IMR-90 (cell line): ENCODE data around the gene ERC2. TPM values are rescaled to one million over a fixed set of nuclear protein-coding genes. Genes with fewer than 3 reads are reported as not detected.
A peak's percentile ranks its signal among the peaks of the same experiment; 100 is the strongest.

ENCODE experiments used
- ATAC-seq: fragments of 200-7000 bp; cut with Tn5 transposase; 2 replicates; pipeline ENCODE4 v1.9.1; 2020; ENCODE audit warnings: low read depth, mild to moderate bottlenecking, moderate library complexity
- BruUV-seq: library from RNA; stranded (reverse); fragments of 400-500 nt; replicated peaks from 2 replicates; lab custom pipeline; 2021; lab: Mats Ljungman, UMichigan
- CTCF ChIA-PET: fragments of 300-600 bp; formaldehyde crosslinking; extraction: SDS; loops from one replicate; lab custom pipeline; 2021; ENCODE audit warnings: antibody characterized with exemption; lab: Yijun Ruan, JAX
- POLR2A ChIA-PET: fragments of 300-600 bp; sonication (Branson Sonifier 250); formaldehyde crosslinking; loops from one replicate; lab custom pipeline; 2022; ENCODE audit warnings: antibody characterized with exemption; ENCODE audit not compliant: unreplicated experiment; lab: Charles Lee
- DNase-seq: peaks from one replicate; pipeline ENCODE4 v3.0.0; 2013
- H2AFZ ChIP-seq: replicated peaks from 2 replicates; pipeline ENCODE3; 2013; ENCODE audit warnings: low read length, mild to moderate bottlenecking; ENCODE audit not compliant: poor library complexity
- H2AK5ac ChIP-seq: 2 replicates; pipeline ENCODE4 v1.6.1; 2013; ENCODE audit warnings: low read depth, low read length, inconsistent platforms
- H2AK9ac ChIP-seq: replicated peaks from 2 replicates; pipeline ENCODE3; 2013; ENCODE audit warnings: mild to moderate bottlenecking, low read depth, low read length, moderate library complexity; ENCODE audit not compliant: poor library complexity
- H2BK120ac ChIP-seq: 2 replicates; pipeline ENCODE4 v1.6.1; 2013; ENCODE audit warnings: low read depth, low read length, inconsistent platforms
- H2BK15ac ChIP-seq: 3 replicates; pipeline ENCODE4 v1.6.1; 2013; ENCODE audit warnings: low read depth, low read length, inconsistent platforms
- H2BK20ac ChIP-seq: 2 replicates; pipeline ENCODE4 v1.6.1; 2013; ENCODE audit warnings: low read depth, mild to moderate bottlenecking, inconsistent platforms, low read length, moderate library complexity
- H2BK5ac ChIP-seq: 2 replicates; pipeline ENCODE4 v1.6.1; 2013; ENCODE audit warnings: mild to moderate bottlenecking, low read depth, low read length, inconsistent platforms; ENCODE audit not compliant: poor library complexity, severe bottlenecking
- H3K14ac ChIP-seq: replicated peaks from 2 replicates; pipeline ENCODE4 v1.6.1; 2013; ENCODE audit warnings: low read depth, low read length, inconsistent platforms
- H3K18ac ChIP-seq: 2 replicates; pipeline ENCODE4 v1.6.1; 2013; ENCODE audit warnings: low read depth, low read length, control low read depth
- H3K23ac ChIP-seq: 2 replicates; pipeline ENCODE4 v1.6.1; 2013; ENCODE audit warnings: low read depth, low read length, inconsistent platforms
- H3K27ac ChIP-seq: 2 replicates; pipeline ENCODE4 v1.5.1; 2013; ENCODE audit warnings: mild to moderate bottlenecking, control low read depth, low read length; ENCODE audit not compliant: insufficient read depth
- H3K27me3 ChIP-seq: 2 replicates; pipeline ENCODE4 v1.6.1; 2013; ENCODE audit warnings: low read length; ENCODE audit not compliant: control insufficient read depth, insufficient read depth
- H3K36me3 ChIP-seq: 2 replicates; pipeline ENCODE4 v1.6.1; 2013; ENCODE audit warnings: low read length, mixed read lengths; ENCODE audit not compliant: control insufficient read depth, insufficient read depth
- H3K4ac ChIP-seq: 2 replicates; pipeline ENCODE4 v1.6.1; 2013; ENCODE audit warnings: low read depth, low read length, inconsistent platforms
- H3K4me1 ChIP-seq: 2 replicates; pipeline ENCODE4 v1.6.1; 2013; ENCODE audit warnings: low read length, mixed read lengths; ENCODE audit not compliant: control insufficient read depth, insufficient read depth
- H3K4me2 ChIP-seq: 2 replicates; pipeline ENCODE4 v1.6.1; 2013; ENCODE audit warnings: low read depth, mild to moderate bottlenecking, control low read depth, low read length, moderate library complexity
- H3K4me3 ChIP-seq: 2 replicates; pipeline ENCODE4 v1.5.1; 2013; ENCODE audit warnings: low read depth, mild to moderate bottlenecking, control low read depth, low read length, moderate library complexity; ENCODE audit not compliant: insufficient read depth
- H3K56ac ChIP-seq: 2 replicates; pipeline ENCODE4 v1.6.1; 2013; ENCODE audit warnings: low read length, inconsistent platforms; ENCODE audit not compliant: insufficient read depth; ENCODE audit errors: extremely low read depth
- H3K79me1 ChIP-seq, 2 experiments: 2 replicates each; pipeline ENCODE4 v1.6.1; 2013; ENCODE audit warnings: low read length in 2 of 2, inconsistent platforms in 1 of 2, low read depth in 1 of 2
- H3K9ac ChIP-seq: 2 replicates; pipeline ENCODE4 v1.6.1; 2013; ENCODE audit warnings: low read depth, low read length, control low read depth
- H3K9me1 ChIP-seq: 2 replicates; pipeline ENCODE4 v1.6.1; 2013; ENCODE audit warnings: low read length, inconsistent platforms; ENCODE audit not compliant: insufficient read depth
- H3K9me3 ChIP-seq: 2 replicates; pipeline ENCODE4 v1.6.1; 2013; ENCODE audit warnings: low read length; ENCODE audit not compliant: control insufficient read depth, insufficient read depth
- H4K20me1 ChIP-seq: 2 replicates; pipeline ENCODE4 v1.6.1; 2013; ENCODE audit warnings: low read length, inconsistent platforms; ENCODE audit not compliant: insufficient read depth
- H4K5ac ChIP-seq: 2 replicates; pipeline ENCODE4 v1.6.1; 2013; ENCODE audit warnings: mild to moderate bottlenecking, low read depth, low read length, control low read depth
- H4K8ac ChIP-seq, 2 experiments: 2 replicates each; pipeline ENCODE4 v1.6.1; 2013; ENCODE audit warnings: low read depth in 2 of 2, low read length in 2 of 2, control low read depth in 1 of 2, inconsistent platforms in 1 of 2
- H4K91ac ChIP-seq: 2 replicates; pipeline ENCODE4 v1.6.1; 2013; ENCODE audit warnings: low read depth, low read length, inconsistent platforms; ENCODE audit not compliant: insufficient read depth
- BHLHE40 ChIP-seq: fragments of 150-350 bp; IDR thresholded peaks from 2 replicates; pipeline ENCODE4 v1.6.1; 2016; ENCODE audit warnings: mild to moderate bottlenecking, low read depth, low read length
- CEBPB ChIP-seq: IDR thresholded peaks from 2 replicates; pipeline ENCODE4 v1.6.1; 2012; ENCODE audit warnings: low read depth, low read length, improper control_type of control experiment
- CTCF ChIP-seq: conservative IDR thresholded peaks from 2 replicates; pipeline ENCODE4 v1.5.1; 2012; ENCODE audit warnings: mild to moderate bottlenecking, low read depth, low read length, improper control_type of control experiment
- FOS ChIP-seq: fragments of 150-350 bp; IDR thresholded peaks from 2 replicates; pipeline ENCODE4 v1.6.1; 2016; ENCODE audit warnings: low read depth, low read length
- MAFK ChIP-seq: IDR thresholded peaks from 2 replicates; pipeline ENCODE4 v1.6.1; 2012; ENCODE audit warnings: low read depth, low read length, improper control_type of control experiment
- MAZ ChIP-seq: IDR thresholded peaks from 2 replicates; pipeline ENCODE4 v1.6.1; 2012; ENCODE audit warnings: low read depth, mild to moderate bottlenecking, low read length, improper control_type of control experiment, moderate library complexity, borderline replicate concordance
- NFE2L2 ChIP-seq: fragments of 150-350 bp; IDR thresholded peaks from 2 replicates; pipeline ENCODE4 v1.6.1; 2016; ENCODE audit warnings: low read depth, mild to moderate bottlenecking, low read length
- SMC3 ChIP-seq: fragments of 150-350 bp; IDR thresholded peaks from 2 replicates; pipeline ENCODE4 v1.6.1; 2016; ENCODE audit warnings: low read depth, mild to moderate bottlenecking, antibody characterized with exemption, low read length, moderate library complexity
- dilution Hi-C: fragments of 300-500 bp; cut with HindIII; formaldehyde crosslinking; loops from one replicate; pipeline ENCODE4 v1.14.3; 2018; ENCODE audit warnings: low sequenced_read_pairs; ENCODE audit not compliant: unreplicated experiment
- in situ Hi-C: fragments of 300-500 bp; cut with MboI; formaldehyde crosslinking; loops from 3 replicates; pipeline ENCODE4 v1.14.3; 2019; ENCODE audit warnings: low sequenced_read_pairs, inconsistent platforms, mixed read lengths
- intact Hi-C: fragments of 100-400 bp; cut with micrococcal nuclease; formaldehyde crosslinking; loops from 2 replicates; pipeline ENCODE4 v1.10.0; 2022
- polyA plus RNA-seq, 3 experiments: library from polyadenylated mRNA; depleted of rRNA; stranded (reverse); fragments of >200 nt; gene quantifications; 2 replicates each; pipeline ENCODE4 v1.2.3, GENCODE V29; 2012; ENCODE audit warnings: low replicate concordance in 1 of 3
- total RNA-seq: library from RNA; depleted of rRNA; stranded (reverse); fragments of >200 nt; gene quantifications from 2 replicates; pipeline ENCODE4 v1.2.3, GENCODE V29; 2012
- TF ChIP-seq, protein P1 (sequence below): fragments of 150-350 bp; IDR thresholded peaks from 2 replicates; pipeline ENCODE4 v1.6.1; 2017; ENCODE audit warnings: mild to moderate bottlenecking, antibody characterized with exemption, low read length, low read depth

ERC2 gene
- total and polyA plus RNA-seq, 2 of the 4 experiments (the other 2 are of a cell fraction): 0.17 to 0.18 TPM

- H3K4me1 ChIP-seq: peaks cover 3% of the 10 kb centered on the region
- no peak overlapping the region for H3K4me3 ChIP-seq
- ATAC-seq: no peak
- no peaks in the 10 kb centered on the region for H3K9me1 ChIP-seq
- no peak overlapping the region for H2BK5ac ChIP-seq
- H4K91ac ChIP-seq: no peak overlapping the region
- H2AK5ac ChIP-seq: no peak overlapping the region
- H3K14ac ChIP-seq: no peak overlapping the region
- H4K5ac ChIP-seq: no peak overlapping the region
- TF ChIP-seq, protein P1, sequence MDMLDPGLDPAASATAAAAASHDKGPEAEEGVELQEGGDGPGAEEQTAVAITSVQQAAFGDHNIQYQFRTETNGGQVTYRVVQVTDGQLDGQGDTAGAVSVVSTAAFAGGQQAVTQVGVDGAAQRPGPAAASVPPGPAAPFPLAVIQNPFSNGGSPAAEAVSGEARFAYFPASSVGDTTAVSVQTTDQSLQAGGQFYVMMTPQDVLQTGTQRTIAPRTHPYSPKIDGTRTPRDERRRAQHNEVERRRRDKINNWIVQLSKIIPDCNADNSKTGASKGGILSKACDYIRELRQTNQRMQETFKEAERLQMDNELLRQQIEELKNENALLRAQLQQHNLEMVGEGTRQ: no peak
- no peak for TF ChIP-seq SMC3
- TF ChIP-seq MAFK: no peak
- no peak for TF ChIP-seq MAZ
- no peak for TF ChIP-seq NFE2L2
- no peak for TF ChIP-seq CTCF
- no peak for TF ChIP-seq CEBPB
- TF ChIP-seq BHLHE40: no peak
- no peak for TF ChIP-seq FOS
- no TSS peak for BruUV-seq
- DNase-seq: no peak
- H2BK20ac ChIP-seq: peak overlapping the region; percentile 37; the same call in 1 of the 2 replicates
- no peak overlapping the region for H2AK9ac ChIP-seq
- no peak overlapping the region for H3K18ac ChIP-seq
- H2BK120ac ChIP-seq: no peak overlapping the region
- no peak overlapping the region for H2BK15ac ChIP-seq
- no peak overlapping the region for H3K23ac ChIP-seq
- no peak overlapping the region for H3K4me2 ChIP-seq
- no peaks in the 10 kb centered on the region for H3K36me3 ChIP-seq
- H3K27me3 ChIP-seq: peaks cover 2% of the 10 kb centered on the region
- H3K9ac ChIP-seq: no peak overlapping the region
- no peaks in the 10 kb centered on the region for H3K79me1 ChIP-seq
- POLR2A ChIA-PET: no interaction called here
- H3K56ac ChIP-seq: no peak overlapping the region
- no peak overlapping the region for H4K8ac ChIP-seq
- H3K27ac ChIP-seq: no peak overlapping the region
- H4K20me1 ChIP-seq: no peaks in the 10 kb centered on the region
- H3K9me3 ChIP-seq: no peaks in the 10 kb centered on the region
- H3K4ac ChIP-seq: no peak overlapping the region
- no peak overlapping the region for H2AFZ ChIP-seq
- dilution Hi-C loops: no loop called here
- in situ Hi-C loops: no loop called here
- CTCF ChIA-PET: no interaction called here
- intact Hi-C loops: no loop called here
Measured at GRCh38 chr3:55826097-55826496, 642.2 kb downstream of the ERC2 start.
